Parietal lobe (tissue), 2 donors: ENCODE data around the gene SMTNL1. TPM values are rescaled to one million over a fixed set of nuclear protein-coding genes. Genes with fewer than 3 reads are reported as not detected.

Experiments used
- small RNA-seq: library from RNA; depleted of rRNA; stranded (forward); fragments of <200 nt; gene quantifications from one replicate; pipeline ENCODE3, GENCODE V24; 2014; ENCODE audit warnings: low replicate concordance
- total RNA-seq: library from RNA; depleted of rRNA; stranded (reverse); fragments of >200 nt; gene quantifications from one replicate; pipeline ENCODE4 v1.2.3, GENCODE V29; 2014

Gene SMTNL1, protein sequence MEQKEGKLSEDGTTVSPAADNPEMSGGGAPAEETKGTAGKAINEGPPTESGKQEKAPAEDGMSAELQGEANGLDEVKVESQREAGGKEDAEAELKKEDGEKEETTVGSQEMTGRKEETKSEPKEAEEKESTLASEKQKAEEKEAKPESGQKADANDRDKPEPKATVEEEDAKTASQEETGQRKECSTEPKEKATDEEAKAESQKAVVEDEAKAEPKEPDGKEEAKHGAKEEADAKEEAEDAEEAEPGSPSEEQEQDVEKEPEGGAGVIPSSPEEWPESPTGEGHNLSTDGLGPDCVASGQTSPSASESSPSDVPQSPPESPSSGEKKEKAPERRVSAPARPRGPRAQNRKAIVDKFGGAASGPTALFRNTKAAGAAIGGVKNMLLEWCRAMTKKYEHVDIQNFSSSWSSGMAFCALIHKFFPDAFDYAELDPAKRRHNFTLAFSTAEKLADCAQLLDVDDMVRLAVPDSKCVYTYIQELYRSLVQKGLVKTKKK
- total RNA-seq: not detected

GRCh38 chr11:57536947-57537619, at the start of gene SMTNL1:
Gene SMTNL1, plus strand, starts transcription at chr11:57537595. Its CDS starts 5,048 bp downstream, at chr11:57542643.

GRCh38 chr11:57515332-57516060, 21.9 kb upstream of the SMTNL1 start, which contains the start of gene SLC43A1:
Gene SLC43A1, minus strand, starts transcription at chr11:57515702. Its CDS starts 1,591 bp downstream, at chr11:57514111.

DNA sequence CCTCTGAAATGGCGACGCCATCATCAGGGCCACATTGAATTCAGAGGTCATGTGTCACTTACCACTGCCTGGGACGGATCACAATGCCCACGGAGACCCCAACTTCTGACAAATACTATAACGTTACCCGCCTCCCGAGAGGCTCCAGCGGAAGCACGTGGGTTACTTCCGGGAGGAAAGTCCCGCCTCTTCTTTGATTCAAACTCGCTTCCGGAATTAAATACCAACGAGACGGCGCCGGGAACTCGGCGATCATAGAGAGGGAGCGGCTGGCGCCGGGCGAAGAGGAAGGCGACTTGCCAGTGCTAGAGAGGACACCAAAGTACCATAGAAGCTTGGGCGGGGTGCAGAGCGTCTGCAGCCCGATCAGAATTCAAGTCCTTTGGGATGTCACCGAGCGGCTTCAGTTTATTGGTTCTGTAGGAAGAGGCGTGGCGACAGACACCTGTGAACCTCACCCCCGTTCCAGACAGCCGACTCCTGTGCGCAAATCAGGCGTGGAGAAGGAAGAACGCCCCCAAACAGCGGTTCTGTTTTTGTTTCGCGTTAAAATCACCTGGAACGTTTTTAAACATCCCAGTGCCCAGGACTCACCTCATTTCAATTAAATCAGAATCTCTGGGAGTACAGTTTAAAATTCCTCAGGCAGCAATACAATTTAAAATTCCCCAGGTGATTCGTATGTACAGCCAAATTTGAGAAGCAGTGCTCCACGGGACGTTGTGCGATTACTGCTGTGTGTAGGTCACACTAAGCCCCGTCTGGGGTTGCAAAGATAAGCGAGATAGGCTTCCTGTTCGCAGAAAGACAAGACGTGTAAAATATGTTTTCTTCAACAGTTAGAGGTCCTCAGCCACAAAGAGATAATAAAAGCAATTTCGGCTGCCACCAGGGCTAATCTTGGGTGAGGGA, 6.5 kb upstream of the SMTNL1 start, which contains the start of gene TIMM10:
TSS of gene TIMM10 (minus strand) at position 159 of the 912 bp plus-strand sequence. CDS start 565 bp downstream, outside the sequence.

GRCh38 chr11:57567515-57568329, 30.3 kb downstream of the SMTNL1 start, which contains the start of gene UBE2L6:
Gene UBE2L6, minus strand, starts transcription at chr11:57567672. Its CDS starts 61 bp downstream, at chr11:57567611.

DNA sequence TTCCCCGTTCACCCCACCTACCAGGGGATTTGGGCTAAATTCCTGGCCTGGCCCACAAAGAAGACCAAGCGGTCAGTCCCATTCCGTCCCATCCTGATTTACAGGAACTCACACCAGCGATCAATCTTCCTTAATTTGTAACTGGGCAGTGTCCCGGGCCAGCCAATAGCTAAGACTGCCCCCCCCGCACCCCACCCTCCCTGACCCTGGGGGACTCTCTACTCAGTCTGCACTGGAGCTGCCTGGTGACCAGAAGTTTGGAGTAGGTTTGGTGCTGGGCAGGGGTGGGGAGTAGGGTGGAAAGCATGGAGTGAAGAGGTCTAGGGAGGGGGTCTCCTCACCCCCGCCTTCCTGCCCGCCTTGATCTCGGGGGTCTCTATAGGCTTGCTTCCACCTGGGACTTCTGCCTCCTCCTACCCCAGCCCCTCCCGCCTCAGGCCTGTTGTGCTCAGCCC, 60.1 kb downstream of the SMTNL1 start, which contains the start of gene SERPING1:
TSS of gene SERPING1 (plus strand) at position 225 of the 455 bp plus-strand sequence. CDS start 586 bp downstream, outside the sequence.

Small RNA genes within 50 kb of the gene (small RNA-seq; reads per million reads assigned to genes)
- not detected for gene RN7SL605P

Other genes starting within 250 kb of the SMTNL1 start
- gene TNKS1BP1, start 212.6 kb upstream of the SMTNL1 start, total RNA-seq: 21.9 TPM
- 62.9 TPM for gene SSRP1, start 201.7 kb upstream of the SMTNL1 start, total RNA-seq
- gene P2RX3, start 199.2 kb upstream of the SMTNL1 start, total RNA-seq: not detected
- gene PRG3, start 156.4 kb upstream of the SMTNL1 start, total RNA-seq: not detected
- not detected for gene PRG2, start 146.9 kb upstream of the SMTNL1 start, total RNA-seq
- 19.1 TPM for gene SLC43A3, start 110.5 kb upstream of the SMTNL1 start, total RNA-seq
- gene RTN4RL2, start 77.1 kb upstream of the SMTNL1 start, total RNA-seq: 1.6 TPM
- 2.2 TPM for gene SLC43A1, start 21.9 kb upstream of the SMTNL1 start, total RNA-seq
- gene TIMM10, start 6.8 kb upstream of the SMTNL1 start, total RNA-seq: 17.8 TPM
- 61.7 TPM for gene UBE2L6, start 30.1 kb downstream of the SMTNL1 start, total RNA-seq
- gene SERPING1, start 60.1 kb downstream of the SMTNL1 start, total RNA-seq: 15.0 TPM
- 5.6 TPM for gene YPEL4, start 112.3 kb downstream of the SMTNL1 start, total RNA-seq
- gene CLP1, start 120.2 kb downstream of the SMTNL1 start, total RNA-seq: 11.0 TPM
- gene ZDHHC5, start 130.5 kb downstream of the SMTNL1 start, total RNA-seq: 22.5 TPM
- 33.2 TPM for gene MED19, start 174.6 kb downstream of the SMTNL1 start, total RNA-seq
- 65.7 TPM for gene TMX2, start 175.0 kb downstream of the SMTNL1 start, total RNA-seq
- gene SELENOH, start 203.9 kb downstream of the SMTNL1 start, total RNA-seq: 42.9 TPM
- gene BTBD18, start 214.2 kb downstream of the SMTNL1 start, total RNA-seq: not detected
- gene CTNND1, start 224.2 kb downstream of the SMTNL1 start, total RNA-seq: 201 TPM